Tibial nerve (tissue), 4 donors: ENCODE data around the gene CCDC88C.

Experiments used
- EP300 ChIP-seq, 2 donors: sonication (generic); formaldehyde crosslinking; IDR thresholded peaks; one replicate each; pipeline ENCODE4 v1.6.1; 2017; ENCODE audit warnings: antibody characterized with exemption in 2 of 2, mild to moderate bottlenecking in 1 of 2
- TF ChIP-seq, protein P1 (sequence below), 5 experiments: fragments of 200-600 bp in 3 of 5; fragments of 450-650 bp in 2 of 5; sonication (generic) in 3 of 5; IDR thresholded peaks; one replicate each; pipeline ENCODE4 v1.5.1; 2016 to 2019; ENCODE audit warnings: antibody characterized with exemption in 5 of 5, mild to moderate bottlenecking in 3 of 5, moderate library complexity in 2 of 5

DNA sequence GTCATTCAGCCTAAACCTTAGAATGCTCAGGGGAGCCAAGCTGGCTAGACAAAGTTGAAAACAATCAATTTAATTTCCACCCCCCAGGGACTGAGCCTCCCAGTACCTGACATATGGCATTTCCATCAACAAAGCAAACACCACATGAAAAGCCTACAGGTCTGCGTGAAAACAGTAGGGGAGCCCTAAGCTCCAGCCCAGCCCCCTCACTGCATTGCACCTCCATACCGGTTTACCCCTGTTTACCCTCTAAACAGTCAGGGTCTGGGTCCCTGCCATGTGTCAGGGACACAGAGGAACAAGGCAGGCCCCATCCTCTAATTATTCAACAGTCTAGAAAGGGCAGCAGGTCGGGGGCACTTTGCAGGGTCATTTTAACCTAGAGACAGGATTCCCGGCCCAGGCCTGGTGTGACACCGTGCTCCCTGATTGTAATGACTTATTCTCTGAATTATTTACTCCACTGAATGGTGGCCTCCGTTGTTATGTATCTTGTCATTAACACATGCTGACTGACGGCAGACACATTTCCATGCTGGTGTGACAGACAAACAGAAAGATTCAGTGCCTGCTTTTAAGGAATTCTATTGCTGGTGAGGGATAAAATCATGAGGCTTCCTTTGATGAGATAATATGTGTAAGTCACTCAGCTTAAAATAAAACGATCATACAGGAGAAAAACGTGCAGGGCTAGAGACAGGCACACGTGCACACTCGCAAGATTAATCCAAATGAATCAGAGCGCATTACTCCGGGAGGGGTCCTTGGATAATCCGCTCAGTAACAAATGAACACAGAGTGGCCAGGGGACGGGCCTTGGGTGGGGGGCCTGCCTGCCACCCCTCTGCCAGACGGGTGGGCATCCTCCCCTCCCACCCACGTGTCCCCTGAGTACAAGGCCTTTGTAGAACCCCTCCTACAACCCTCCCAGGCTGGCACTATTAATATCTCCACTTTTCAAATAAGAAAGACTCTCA, 23.2 kb downstream of the CCDC88C start:
- no peak for TF ChIP-seq EP300 (IDR thresholded peaks at IDR 0.05)
- TF ChIP-seq, protein P1, sequence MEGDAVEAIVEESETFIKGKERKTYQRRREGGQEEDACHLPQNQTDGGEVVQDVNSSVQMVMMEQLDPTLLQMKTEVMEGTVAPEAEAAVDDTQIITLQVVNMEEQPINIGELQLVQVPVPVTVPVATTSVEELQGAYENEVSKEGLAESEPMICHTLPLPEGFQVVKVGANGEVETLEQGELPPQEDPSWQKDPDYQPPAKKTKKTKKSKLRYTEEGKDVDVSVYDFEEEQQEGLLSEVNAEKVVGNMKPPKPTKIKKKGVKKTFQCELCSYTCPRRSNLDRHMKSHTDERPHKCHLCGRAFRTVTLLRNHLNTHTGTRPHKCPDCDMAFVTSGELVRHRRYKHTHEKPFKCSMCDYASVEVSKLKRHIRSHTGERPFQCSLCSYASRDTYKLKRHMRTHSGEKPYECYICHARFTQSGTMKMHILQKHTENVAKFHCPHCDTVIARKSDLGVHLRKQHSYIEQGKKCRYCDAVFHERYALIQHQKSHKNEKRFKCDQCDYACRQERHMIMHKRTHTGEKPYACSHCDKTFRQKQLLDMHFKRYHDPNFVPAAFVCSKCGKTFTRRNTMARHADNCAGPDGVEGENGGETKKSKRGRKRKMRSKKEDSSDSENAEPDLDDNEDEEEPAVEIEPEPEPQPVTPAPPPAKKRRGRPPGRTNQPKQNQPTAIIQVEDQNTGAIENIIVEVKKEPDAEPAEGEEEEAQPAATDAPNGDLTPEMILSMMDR (IDR thresholded peaks at IDR 0.05) = no peak
